Stimulated activated CD8-positive, alpha-beta memory T cell treated with anti-CD3 and anti-CD28 coated beads, Interleukin-4, amount 100 ng/mL, for 24 hours (primary cell): ENCODE results near the gene CLPTM1L.
"Not testable (repeated sequence)": the region's sequence is repeated elsewhere in the genome, so short reads cannot be mapped to it uniquely, and the experiment has no call there.

Source experiments
- DNase-seq: peaks from one replicate; pipeline ENCODE4 v3.0.0-alpha.2; 2020; ENCODE audit warnings: low read depth

Gene CLPTM1L

DNA sequence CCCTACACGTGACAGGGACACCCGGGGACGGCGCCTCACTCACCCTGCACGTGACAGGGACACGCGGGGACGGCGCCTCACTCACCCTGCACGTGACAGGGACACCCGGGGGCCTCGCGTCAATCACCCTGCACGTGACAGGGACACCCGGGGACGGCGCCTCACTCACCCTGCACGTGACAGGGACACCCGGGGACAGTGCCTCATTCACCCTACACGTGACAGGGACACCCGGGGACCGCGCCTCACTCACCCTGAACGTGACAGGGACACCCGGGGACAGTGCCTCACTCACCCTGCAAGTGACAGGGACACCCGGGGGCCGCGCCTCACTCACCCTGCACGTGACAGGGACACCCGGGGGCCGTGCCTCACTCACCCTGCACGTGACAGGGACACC lies 55.3 kb downstream of the CLPTM1L start:
- DNase-seq: not testable (repeated sequence)

DNA sequence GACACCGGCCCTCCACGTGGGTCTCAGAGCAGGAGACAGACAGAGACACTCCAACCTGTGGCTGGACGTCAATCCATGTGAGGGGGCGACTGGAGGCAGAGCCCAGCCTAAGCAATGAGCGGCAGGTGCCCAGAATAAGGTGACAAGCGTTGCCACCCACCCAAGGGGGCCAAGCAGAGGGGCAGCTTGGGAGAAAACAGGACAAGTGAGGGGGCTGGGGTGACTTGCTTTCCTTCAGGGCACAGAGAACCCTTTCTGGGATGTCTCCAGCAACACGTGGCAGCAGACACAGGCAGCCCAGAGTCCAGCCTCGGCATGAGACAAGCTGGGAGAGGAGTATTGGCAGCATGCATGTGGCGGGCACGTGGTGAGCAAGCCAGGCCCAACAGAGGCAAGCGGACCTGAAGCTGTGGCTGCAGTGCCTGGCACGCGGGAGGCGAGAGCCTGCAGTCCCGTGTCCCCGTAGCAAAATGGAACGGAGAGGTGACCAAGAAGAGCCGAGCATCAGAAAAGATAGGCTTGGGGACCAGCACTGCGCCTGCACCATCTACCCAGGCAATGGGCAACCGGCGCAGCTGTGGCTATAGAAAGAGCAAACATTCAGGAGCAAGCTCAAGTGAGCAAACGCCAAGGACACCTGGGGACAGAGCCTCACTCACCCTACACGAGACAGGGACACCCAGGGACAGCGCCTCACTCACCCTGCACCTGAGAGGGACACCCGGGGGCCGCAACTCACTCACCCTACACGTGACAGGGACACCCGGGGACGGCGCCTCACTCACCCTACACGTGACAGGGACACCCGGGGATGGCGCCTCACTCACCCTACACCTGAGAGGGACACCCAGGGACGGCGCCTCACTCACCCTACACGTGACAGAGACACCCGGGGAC lies 56.2 kb downstream of the CLPTM1L start:
- no peak for DNase-seq

DNA sequence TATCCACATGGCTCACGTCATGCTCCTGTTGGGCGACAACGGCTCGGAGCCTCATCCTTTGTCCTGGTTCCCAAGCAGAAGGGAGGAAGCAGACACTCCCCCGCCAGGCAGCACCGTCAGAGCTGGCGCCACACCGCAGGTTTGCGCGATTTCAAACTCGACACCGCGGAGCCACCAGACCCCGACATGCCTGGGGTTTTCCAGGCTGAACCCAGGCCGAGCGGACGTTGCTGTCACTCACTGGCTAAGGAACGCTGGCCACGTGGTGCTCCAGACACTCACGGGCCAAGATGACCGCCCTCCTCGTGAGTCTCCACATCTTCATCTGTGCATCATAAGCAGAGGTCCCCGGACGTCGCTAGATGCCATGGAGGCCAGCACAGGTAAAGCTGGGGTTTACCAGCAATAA lies 59.0 kb downstream of the CLPTM1L start:
- DNase-seq: no peak

DNA sequence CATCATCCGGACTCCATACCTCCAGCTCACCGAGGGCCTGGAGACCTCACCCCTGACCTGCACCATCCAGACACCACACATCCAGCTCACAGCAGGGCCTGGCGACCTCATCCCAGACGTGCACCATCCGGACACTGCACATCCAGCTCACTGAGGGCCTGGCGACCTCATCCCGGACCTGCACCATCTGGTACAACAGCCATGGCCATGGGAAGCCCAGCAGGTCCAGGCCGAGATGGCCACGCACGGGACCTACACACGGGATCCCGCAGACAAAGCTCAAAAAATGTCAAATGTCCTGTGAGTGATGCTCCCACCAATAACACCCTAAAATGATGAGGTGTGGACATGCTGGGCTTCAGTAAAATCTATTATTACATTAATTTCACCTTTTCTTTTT lies 59.8 kb downstream of the CLPTM1L start:
- DNase-seq: no peak

DNA sequence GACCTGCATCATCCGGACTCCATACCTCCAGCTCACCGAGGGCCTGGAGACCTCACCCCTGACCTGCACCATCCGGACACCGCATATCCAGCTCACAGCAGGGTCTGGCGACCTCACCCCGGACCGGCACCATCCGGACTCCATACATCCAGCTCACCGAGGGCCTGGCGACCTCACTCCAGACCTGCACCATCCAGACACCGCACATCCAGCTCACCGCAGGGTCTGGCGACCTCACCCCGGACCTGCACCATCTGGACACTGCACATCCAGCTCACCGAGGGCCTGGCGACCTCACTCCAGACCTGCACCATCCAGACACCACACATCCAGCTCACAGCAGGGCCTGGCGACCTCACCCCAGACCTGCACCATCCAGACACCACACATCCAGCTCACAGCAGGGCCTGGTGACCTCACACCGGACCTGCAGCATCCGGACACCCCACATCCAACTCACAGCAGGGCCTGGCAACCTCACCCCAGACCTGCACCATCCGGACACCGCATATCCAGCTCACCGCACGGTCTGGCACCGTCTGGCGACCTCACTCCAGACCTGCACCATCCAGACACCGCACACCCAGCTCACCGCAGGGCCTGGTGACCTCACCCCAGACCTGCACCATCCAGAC lies 60.4 kb downstream of the CLPTM1L start:
- not testable (repeated sequence) for DNase-seq

DNA sequence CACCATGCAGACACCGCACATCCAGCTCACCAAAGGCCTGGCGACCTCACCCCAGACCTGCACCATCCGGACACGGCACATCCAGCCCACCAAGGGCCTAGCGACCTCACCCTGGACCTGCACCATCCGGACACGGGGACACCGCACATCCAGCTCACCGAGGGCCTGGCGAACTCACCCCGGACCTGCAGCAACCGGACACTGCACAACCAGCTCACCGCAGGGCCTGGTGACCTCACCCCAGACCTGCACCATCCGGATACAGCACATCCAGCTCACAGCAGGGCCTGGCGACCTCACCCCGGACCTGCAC lies 61.2 kb downstream of the CLPTM1L start:
- not testable (repeated sequence) for DNase-seq

DNA sequence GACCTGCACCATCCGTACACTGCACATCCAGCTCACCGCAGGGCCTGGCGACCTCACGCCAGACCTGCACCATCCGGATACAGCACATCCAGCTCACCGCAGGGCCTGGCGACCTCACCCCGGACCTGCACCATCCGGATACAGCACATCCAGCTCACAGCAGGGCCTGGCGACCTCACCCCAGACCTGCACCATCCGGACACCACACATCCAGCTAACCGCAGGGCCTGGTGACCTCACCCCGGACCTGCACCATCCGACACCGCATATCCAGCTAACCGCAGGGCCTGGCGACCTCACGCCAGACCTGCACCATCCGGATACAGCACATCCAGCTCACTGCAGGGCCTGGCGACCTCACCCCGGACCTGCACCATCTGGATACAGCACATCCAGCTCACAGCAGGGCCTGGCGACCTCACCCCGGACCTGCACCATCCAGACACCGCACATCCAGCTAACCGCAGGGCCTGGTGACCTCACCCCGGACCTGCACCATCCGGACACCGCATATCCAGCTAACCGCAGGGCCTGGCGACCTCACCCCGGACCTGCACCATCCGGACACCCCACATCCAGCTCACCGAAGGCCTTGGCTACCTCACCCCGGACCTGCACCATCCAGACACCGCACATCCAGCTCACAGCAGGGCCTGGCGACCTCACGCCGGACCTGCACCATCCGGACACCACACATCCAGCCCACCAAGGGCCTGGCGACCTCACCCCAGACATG lies 61.7 kb downstream of the CLPTM1L start:
- not testable (repeated sequence) for DNase-seq

DNA sequence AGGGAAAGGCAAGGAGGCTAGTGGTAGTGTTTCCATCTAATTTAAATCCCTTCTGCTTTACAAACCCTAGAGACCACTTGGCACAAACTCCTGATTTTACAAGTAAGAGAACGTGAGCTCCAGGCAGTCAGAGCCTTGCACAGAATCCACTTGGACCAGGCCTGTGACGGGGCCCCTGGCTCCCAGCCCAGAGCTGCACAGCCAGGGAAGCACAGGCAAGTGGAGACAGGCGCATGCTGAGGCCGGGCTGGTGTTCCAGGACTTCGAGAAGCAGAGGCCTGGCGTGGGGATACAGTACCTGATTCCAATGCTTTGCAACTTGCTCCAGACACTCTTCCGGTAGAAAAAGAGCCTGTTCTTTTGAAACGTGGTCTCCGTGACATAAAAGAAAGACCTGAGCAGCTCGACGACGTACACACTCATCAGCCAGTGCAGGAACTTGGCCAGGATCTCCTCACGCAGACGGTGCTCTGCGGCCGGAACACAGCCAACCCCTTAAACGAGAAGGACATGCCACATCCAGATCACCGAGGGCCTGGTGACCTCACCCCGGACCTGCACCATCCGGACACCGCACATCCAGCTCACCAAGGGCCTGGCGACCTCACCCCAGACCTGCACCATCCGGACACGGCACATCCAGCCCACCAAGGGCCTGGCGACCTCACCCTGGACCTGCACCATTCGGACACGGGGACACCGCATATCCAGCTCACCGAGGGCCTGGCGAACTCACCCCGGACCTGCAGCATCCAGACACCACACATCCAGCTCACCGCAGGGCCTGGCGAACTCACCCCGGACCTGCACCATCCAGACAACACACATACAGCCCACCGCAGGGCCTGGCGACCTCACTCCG lies 62.5 kb downstream of the CLPTM1L start:
- DNase-seq: no peak

DNA sequence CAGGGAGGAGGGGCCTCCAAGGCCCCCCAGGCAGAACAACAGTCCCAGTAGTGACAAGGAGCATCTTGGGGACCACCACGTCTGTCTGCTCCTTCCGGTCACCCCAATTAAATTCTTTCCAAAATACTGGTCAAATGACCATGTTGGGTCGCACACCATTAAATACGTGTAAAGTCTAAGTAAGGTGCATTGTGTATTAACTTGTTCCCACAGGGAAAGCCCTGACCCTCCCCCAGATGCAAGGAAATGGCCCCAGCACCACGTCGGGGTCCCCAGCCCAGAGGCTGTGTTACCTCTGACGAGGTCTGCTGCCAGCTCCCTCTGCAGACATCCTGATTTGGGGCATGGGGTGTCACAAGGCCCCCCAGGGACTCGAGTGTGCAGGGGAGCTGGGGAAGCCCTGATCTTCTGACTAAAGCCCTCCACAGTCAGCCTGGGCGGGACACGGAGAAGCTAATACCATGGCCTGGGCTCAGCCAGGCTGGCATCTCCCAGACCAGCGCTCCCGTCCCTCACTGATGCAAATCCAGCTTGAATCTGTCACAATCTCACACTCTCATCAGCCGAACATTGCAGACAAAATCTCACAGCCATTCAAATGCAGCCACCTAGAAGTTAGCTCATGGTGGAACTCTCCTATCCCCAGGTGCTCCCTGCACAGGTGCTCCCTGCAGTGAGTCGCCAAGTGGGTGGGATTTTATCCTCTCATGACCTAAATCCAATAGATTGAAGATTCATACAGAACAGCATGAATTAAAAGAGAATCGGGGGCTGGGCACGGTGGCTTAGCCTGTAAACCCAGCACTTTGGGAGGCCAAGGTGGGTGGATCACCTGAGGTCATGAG lies 63.6 kb downstream of the CLPTM1L start:
- DNase-seq: no peak

DNA sequence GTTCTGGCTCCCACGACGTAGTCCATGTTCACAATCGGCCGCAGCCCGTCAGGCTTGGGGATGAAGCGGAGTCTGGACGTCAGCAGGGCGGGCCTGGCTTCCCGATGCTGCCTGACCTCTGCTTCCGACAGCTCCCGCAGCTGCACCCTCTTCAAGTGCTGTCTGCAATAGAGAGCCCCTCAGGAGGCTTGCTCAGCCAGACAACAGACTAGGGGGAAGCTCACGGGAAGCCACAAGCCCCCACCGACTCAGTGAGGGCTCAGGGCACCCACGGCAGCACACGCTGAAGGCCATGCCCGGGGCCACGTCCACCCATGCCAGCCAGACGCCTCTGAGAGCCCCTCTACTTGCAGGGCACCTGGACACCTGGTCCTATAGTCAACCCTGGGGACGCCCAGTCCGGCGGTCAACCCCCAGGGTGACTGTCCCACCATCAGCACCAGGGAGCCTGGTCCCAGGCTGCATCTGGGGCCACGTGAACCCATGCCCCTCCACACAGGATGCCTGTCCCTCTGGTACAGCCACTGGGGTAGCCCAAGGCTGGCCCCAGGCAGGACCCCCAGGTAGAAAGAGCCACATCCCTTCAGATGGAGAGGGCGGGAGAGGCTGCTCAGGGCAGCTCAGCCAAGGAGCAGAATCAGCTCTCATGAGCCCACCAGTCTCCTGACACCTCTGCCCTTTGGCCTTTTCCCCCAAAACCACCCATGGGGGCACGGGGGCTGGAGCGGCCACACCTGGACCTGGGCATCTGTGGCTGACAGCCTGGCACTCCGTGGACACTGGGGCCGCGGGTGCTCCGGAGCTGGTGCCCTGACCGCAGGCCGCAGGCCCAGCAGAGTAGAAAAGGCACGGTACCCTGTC lies 64.5 kb downstream of the CLPTM1L start:
- DNase-seq: no peak

DNA sequence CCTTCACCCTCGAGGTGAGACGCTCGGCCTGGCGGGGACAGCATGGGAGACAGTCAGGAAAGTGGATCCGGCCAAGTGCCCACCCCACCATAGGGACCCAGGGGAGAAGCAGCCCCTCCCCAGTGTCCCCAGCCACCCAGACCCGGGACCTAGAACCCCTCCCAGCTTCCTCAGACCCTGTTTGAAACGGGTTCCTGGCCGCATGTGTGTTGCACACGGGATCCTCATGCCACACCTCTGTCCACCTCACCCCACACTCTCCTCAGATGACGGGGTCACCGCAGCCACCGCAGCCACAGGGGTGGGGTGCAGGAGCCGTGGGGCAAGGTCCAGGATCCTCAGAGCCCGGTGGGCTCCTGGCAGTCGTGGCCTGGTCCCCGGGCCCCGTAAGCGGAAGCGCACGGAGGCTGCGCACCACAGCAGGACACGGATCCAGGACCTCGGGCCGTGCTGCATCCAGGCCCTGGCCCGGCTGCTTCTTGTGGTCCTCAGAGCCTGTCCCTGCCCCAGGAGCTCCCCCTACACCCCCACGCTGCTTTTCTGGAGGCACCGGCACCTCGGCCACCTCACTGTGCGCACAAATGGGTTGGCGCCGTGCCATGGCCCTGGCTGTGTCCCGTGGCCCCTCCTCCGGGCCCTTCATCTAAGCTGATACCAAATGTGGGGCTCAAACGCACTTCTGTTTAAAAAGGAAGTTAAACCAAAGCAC lies 65.3 kb downstream of the CLPTM1L start:
- DNase-seq: no peak

DNA sequence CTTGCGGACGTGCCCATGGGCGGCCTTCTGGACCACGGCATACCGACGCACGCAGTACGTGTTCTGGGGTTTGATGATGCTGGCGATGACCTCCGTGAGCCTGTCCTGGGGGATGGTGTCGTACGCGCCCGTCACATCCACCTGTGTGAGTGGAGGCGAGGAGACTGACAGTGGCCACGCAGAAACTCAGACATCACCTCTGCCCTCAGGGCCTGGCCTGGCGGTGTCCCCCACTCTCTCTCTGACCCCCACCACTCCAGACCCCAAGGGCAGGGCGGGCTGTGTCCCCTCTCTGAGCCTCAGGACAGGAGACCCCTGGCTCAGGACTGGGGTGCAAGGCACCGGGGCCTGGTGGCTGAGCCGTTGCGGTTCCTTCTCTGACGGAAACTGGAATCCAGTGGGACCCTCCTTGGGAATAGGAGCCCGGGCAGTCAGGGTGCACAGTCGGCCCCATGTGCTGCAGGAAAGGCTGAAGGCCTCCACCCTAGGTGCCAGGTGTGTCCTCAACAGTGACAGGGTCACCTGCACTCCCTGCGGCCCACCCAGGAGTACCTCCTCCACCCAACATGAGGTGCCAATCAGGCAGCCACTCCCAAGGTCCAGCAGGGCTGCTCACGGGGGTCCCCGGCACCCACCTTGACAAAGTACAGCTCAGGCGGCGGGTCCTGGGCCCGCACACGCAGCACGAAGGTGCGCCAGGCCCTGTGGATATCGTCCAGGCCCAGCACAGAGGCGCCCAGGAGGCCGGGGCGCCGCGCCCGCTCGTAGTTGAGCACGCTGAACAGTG lies 66.0 kb downstream of the CLPTM1L start:
- no peak for DNase-seq

DNA sequence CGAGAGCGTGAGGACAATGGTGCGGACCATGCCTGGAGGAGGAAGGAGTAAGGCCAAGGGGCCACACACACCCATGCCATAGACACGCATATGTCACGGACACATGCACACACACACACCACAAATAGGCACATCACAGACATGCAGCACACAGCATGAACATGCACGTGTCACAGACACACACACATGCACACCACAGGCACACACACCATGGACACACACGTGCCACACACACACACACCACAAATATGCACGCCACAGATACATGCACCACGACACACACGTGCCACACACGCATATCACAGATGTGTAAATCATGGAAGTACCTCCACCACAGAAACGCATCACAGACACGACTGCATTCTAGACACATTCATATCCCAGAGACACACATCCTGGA lies 66.7 kb downstream of the CLPTM1L start:
- DNase-seq: no peak

DNA sequence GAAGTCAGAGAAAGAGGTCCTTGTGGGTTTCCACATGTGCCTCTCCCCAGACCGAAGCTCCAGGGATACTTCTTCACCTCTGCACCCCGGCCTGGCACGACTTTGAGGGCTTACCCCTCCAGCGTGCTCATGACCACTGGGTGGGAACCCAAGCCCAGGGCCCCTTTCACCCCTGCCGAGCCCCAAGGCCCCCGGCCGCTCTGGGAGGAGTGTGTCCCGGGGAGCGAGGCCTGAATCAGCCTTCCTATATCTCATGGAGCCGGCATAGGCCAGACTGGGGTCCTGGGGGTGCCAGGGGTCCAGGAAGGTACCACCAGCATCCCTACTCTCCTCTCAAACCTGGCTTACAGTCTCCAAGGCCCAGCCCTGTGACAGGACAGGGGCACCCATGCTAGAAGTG lies 67.1 kb downstream of the CLPTM1L start:
- DNase-seq: no peak

DNA sequence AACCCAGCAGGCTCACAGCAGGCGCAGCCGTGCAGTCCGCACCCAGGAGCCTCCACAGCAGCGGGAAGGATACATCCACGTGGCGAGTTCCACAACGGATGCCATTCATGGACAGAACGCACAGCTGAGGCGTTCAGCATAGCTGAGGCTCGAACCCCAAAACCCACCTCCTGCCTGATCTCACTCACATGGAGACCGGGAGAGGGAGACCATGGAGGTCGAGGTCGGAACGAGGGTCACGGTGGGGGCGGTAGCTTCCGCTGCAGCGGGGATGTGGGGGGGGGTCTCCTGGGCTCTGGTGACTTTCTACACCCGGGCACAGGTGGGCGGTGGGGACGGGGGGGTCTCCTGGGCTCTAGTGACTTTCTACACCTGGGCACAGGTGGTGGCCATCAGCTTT lies 67.6 kb downstream of the CLPTM1L start:
- DNase-seq: no peak

DNA sequence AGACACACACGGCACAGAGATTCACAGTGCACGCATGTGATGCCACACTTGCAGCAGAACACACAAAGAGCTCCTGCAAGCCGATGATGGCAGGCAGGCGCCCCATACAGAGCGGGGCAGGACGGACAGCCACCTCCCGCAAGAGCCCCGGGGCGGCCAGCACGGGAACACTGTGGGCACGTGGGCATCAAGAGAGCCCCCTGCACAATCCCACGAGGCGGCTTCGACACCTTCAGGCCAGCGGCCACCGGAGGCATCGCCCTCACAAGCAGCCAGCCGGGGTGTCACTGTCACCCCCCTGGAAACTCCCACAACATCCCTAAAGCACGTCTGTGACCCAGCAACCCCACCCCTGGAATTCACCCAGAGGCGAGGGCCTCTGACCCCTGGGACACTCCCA lies 68.0 kb downstream of the CLPTM1L start:
- DNase-seq: no peak

DNA sequence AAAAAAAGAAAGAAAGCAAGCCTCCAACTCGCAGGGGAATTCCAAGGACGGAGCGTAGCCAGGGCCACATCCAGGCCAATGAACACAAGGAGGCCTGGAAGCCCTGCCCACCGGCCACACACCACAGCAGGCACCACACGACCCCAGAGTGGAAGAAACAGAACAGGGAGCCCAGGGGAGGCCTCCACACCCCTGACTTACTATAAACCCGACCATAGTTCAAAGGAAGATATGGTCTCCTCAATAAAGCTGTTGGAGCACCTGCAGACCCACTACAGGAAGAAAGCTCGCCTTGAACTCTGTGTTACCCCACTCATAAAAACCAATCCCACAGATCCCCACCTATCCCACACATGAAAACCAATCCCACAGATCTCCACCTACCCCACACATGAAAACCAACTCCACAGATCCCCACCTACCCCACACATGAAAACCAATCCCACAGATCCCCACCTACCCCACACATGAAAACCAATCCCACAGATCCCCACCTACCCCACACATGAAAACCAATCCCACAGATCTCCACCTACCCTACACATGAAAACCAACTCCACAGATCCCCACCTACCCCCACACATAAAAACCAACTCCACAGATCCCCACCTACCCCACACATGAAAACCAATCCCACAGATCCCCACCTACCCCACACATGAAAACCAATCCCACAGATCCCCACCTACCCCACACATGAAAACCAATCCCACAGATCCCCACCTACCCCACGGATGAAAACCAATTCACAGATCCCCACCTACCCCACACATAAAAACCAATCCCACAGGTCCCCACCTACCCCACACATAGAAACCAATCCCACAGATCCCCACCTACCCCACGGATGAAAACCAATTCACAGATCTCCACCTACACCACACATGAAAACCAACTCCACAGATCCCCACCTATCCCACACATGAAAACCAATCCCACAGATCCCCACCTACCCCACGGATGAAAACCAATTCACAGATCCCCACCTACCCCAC lies 69.2 kb downstream of the CLPTM1L start:
- DNase-seq: not testable (repeated sequence)
